Ureter (tissue), 1 donor: ENCODE data around the gene LRMDA. TPM values are rescaled to one million over a fixed set of nuclear protein-coding genes. Genes with fewer than 3 reads are reported as not detected.

ENCODE experiments used
- DNase-seq: peaks from one replicate; pipeline ENCODE4 v3.0.0-alpha.2; 2020; ENCODE audit warnings: low spot score
- total RNA-seq: library from RNA; stranded (reverse); gene quantifications from one replicate; pipeline ENCODE4 v1.2.4, GENCODE V29; 2023
- donor health status: DM: yes; HTN: yes; CAD: no.

The LRMDA gene
- total RNA-seq, 1 donor from 2014 or later: 23.1 TPM

DNA sequence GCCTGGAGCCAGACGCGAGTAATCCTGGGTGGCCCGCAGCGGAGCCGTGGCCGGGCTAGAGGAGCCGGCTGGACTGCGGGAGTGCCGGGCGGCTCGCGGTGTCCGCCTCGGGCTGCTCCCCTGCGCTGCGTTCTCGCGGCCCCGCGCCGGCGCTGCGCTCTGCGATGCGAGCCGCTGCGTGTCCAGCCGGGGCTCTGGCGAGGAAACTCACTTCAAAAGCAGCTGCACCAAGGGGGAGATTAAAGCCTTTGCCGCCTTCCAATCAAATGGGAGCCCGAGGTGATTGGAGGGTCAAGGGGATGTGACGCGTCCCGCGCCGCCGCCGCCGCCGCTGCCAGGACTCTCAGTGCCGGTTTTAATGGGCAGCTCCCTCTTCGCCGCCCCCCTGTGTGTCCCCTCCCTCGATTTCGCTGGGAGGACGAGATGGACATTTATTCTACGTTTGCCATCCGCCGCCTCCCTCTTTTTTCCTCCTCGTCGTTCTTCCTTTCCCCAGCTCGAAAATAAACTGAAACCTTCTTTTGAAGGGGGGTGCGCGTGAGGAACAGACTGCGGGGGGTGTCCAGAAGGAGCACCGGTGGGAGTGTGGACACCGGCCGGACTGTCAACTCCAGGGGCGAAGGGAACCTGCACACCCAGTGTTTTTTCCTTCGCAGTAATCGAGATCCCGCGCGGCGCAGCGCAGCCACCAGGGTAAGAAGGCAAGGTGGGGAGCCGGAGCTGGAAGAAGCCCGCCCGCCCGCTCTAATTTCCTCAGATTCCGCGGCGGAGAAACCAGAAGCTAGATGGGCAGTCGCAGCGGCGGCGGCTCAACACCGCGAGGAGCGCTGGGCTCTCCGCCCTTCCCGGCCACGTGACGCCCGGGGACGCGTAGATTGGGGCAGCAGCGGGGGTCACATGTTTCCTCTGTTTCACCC is 29.6 kb upstream of the LRMDA start, which contains the start of gene ZNF503:
Gene ZNF503, minus strand, starts transcription at position 196 of the 917 bp plus-strand sequence. CDS start 345 bp downstream, outside the sequence.
- DNase-seq: peak; percentile 98

GRCh38 chr10:75402486-75403143 is 28.8 kb upstream of the LRMDA start:
- DNase-seq: peak; percentile 53

- DNase-seq: peak; percentile 65
Measured at GRCh38 chr10:75403144-75403938, 28.1 kb upstream of the LRMDA start.

DNA sequence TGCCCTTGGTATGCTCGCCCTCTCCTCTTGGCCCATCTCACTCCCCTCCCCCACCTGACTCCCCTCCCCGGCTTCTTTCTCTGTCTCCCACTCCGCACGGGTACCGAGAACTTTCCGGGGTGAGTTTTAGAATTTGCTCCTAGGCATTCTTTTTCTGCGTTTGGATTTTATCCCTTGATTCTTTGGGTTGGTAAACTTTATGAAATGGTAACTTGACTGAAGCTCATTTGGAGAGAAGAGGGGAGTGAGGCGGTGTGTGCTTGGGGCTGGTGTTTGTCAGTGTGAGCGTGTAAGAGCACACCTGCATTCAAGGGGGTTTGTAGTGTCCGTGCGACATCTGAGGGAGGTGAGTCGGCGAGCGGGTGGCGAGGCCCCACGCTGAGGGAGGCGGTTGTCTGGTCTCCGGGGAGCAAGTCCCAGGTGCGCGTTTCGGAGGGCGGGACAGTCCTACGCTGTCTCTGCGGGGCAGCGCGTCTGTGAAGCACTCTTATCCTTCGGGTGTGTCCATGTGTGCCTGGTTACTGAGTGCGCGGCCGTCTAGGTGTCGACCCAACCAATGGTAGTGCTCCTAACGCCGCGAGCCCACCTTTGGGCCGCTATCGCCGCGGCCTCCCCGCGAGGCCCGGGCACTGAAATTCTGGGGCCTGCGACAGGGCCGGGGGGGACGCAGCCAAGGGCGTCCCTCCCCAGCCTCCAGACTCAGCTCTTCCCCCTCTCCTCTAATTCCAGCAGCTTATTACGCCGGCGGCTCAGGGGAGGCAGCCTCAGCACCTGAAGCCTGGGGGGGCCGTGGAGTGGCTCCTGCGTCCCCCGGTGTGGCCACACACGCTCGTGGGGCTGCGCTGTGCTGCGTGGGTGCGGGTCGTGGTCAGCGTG is 27.2 kb upstream of the LRMDA start:
- DNase-seq: peak; percentile 55

DNA sequence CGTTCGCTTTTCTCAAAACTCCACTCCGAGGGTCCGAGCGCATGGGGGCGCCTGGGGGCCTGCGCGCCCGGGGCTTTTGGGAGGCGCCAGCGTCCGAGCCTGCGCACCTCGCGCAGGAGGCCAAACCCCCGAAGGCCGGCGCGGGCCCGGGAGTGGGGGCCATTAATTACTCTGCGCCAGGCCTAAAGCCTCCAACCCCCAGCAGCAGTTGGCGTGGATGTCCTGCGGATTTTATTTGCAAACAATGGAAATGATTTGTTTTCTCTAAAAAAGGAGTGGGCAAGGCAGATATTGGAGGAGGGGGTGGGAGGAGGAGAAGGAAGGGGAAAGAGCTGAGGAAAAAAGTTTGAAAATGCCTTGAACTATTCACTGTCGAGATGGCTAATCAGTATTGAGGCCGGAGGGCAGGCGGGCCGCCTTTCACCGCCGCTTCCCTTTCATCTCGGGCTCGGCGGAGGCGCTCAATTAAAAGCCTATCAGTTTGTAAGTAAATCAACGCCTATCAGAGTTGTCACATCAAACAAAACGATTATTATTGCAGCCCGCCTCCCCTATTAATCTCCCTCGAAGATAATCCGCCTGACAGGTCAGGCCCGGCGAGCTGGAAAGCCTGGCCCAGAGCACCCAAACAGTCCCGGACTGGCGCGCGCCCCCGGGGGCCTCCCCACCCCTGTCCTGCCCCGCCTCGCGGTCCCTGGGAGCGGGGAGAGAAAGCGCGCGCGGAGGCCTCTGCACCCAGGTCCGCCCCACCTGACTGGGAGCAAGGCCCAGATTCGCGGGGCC is 26.4 kb upstream of the LRMDA start:
- DNase-seq: no peak

DNA sequence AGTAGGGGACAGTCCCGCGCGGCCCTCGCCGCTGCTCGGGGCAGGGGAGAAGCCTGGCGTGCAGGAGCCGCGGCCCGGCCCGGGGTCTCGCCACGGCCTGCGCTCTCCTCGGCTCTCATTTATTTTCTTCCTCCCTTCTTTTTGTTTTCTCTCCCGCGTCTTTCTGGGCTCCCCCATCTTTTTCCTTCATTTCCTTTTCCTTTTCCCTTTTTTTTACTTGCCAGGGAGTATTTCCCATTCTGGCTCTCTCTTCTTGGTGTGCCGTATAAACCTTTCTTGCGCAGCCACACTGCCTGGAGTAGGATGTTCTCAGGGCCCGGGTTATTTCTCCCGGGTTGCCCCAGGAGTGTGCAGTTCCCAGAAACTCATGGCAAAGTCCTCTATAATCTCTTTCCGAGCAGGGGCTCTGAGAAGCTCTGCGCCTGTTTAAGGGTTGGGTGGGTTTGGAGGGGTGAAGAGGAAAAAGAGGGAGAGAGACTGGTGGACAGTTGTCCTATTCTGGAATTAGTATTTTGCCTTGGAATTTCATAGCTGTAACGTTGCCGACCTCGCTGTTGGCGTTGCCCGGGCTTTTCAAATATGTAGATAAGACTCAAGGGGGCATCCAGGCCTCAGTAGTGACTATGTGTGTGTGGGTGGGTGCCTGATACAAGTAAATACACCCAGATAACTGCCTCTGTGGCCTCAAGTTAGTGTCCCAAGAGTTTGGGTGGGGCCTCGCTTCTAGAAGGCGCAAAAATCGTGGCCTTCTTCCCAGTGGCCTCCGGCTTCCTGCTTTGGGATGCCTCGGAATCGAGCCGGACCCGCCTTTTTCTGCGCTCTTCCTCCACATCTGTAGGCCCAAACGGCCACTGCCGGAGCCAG is 25.6 kb upstream of the LRMDA start:
- DNase-seq: no peak

GRCh38 chr10:75406462-75407223 is 24.8 kb upstream of the LRMDA start:
- DNase-seq: no peak

DNA sequence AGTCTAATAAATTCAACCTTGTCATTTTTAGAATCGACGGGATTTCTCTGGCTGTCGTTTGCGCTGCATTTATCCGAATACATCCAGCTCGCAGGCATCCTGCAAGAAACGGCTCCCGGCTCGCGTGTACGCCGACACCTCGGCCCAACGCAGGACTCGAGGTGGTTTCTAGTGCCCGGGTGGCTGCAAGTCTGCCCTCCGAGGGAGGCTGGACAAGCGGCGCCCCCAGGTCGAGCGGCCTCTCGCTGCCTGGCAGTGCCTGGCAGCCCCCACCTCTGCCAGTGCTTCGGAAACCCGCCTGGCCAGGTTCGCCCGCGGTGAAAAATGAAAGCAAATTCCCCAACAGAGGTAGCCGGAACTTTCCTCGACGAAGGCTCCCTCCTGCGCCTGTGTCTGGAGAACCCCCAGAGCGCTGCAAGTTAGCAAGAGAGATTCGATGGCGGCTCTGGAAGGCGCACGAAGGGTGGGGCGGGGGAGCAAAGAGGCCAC is 24.2 kb upstream of the LRMDA start:
- no peak for DNase-seq

DNA sequence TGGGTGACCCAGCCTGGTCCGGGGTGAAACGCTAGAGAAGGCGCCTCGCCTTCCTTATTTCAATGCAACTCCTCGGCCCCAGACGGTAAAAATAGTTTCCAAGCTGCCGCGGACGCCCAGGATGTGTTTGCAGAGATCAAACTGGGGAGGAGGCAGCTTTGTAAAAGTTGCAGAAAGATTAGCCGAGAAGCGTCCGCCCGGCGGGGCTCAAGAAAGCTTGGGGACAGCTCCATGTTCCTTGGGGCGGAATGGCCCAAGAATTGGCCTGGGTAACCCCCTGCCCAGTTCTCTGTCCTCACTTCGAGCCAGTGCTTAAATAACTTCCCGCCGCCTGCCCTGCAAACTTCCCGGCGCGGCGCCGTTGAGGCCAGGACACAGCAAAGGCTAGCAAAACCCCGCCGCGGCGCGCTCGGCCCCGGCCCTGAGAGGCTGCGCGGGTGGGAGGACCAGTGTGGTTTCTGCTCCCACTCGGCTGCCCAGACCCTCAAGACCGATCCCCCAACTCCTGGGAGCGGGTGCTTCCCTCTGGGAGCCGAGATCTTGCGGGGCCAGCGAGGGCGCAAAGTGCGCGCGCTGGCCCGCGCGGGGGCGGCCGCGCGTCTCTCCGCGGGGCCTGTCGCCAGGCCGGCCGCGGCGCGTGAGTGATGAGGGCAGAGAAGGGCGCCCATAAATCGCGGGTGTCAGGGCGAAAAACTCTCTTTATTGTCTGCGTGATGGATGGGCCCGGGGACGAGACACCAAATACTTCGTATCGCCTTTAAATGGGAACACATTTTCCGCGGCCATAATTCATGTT is 23.5 kb upstream of the LRMDA start:
- no peak for DNase-seq

- no peak for DNase-seq
Measured at GRCh38 chr10:75408509-75408875, 22.9 kb upstream of the LRMDA start.

DNA sequence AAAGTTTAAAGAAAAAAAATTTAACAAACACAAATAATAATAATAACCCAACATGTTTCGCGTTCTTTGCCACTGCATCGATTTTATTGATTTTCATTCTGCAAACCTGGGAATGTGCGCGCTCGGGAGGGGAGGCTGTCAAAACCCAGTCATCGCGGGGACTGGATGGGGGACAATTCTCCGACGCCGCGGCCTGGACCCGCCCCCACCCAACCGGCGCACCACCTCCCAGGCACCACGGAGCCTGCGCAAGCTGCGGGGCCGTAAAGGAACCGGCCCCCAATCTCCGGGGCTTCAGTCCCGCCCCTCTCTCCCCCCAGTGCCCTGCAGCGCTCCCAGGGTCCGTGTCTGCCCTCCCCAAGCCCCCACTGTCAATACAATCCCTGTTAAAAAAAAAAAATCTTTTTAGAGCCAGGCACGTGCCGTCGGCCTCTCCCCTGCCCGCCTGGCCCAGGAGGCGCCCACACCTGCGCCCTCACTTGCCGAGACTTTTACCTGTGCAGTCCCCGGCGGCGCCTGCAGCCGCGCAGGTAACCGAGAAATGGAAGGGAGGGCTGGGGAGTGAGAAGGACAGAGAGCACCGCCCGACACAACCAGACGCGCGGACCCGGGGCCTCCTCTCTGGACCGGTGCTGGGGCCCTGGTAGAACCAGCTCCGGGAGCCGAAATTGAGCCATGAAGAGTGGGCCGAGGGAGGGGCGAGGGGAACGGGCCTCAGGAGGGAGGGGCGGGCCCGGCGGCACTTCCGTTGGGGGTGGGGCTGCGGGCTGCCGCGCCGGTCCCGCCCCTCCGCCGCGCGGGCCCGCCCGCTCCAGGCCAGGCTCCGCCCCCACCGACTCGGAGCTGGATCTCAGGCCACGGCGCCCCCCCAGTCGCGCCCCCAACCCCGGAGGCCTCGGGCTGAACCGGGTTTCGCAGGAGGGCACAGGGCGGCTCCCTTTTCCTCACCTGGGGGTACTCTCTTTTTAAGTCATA is 22.2 kb upstream of the LRMDA start:
- peak; percentile 83 for DNase-seq

GRCh38 chr10:75410132-75411005 is 21.1 kb upstream of the LRMDA start:
- DNase-seq: no peak

GRCh38 chr10:75414527-75414926 is 16.9 kb upstream of the LRMDA start:
- DNase-seq: no peak

GRCh38 chr10:75417522-75417927 is 13.9 kb upstream of the LRMDA start:
- DNase-seq: no peak

- DNase-seq: no peak
Measured at GRCh38 chr10:75418293-75418692, 13.1 kb upstream of the LRMDA start.
